ENCODE data around the gene TMEFF2.

- TF ChIP-seq, protein P1, sequence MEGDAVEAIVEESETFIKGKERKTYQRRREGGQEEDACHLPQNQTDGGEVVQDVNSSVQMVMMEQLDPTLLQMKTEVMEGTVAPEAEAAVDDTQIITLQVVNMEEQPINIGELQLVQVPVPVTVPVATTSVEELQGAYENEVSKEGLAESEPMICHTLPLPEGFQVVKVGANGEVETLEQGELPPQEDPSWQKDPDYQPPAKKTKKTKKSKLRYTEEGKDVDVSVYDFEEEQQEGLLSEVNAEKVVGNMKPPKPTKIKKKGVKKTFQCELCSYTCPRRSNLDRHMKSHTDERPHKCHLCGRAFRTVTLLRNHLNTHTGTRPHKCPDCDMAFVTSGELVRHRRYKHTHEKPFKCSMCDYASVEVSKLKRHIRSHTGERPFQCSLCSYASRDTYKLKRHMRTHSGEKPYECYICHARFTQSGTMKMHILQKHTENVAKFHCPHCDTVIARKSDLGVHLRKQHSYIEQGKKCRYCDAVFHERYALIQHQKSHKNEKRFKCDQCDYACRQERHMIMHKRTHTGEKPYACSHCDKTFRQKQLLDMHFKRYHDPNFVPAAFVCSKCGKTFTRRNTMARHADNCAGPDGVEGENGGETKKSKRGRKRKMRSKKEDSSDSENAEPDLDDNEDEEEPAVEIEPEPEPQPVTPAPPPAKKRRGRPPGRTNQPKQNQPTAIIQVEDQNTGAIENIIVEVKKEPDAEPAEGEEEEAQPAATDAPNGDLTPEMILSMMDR (IDR thresholded peaks at IDR 0.05) = no peak
- no peak for TF ChIP-seq ZFX (IDR thresholded peaks at IDR 0.05; ENCODE audit: borderline replicate concordance)
Measured at GRCh38 chr2:192216336-192216735, 21.6 kb upstream of the TMEFF2 start.

Measured in 22Rv1 (cell line).